ENCODE results near the gene ADAM10. TPM values are rescaled to one million over a fixed set of nuclear protein-coding genes. Genes with fewer than 3 reads are reported as not detected.

ADAM10 gene
- polyA plus RNA-seq, 3 donors, result 66.0 to 269 (median 149) TPM

GRCh38 chr15:58755350-58755749, 5.8 kb upstream of the ADAM10 start:
- Histone ChIP-seq H3K4me1 (ENCODE audit: control insufficient read depth in 1 of 2, insufficient read depth in 2 of 2, low read length in 2 of 2) (peaks cover 3% of the 10 kb centered on the region in 2 donors), H3K4me3 (replicated peaks in 1 of 3; ENCODE audit: low read depth in 2 of 3, low read length in 3 of 3) (no peak overlapping the region), H3K79me2 (ENCODE audit: insufficient read depth, low read length) (no peaks in the 10 kb centered on the region), H3K36me3 (replicated peaks in 1 of 2; ENCODE audit: control insufficient read depth in 1 of 2, insufficient read depth in 2 of 2, low read length in 2 of 2) (no peaks in the 10 kb centered on the region), H3K4me2 (replicated peaks; ENCODE audit: extremely low read depth, low read length, poor library complexity, severe bottlenecking) (no peak overlapping the region), H3K9me3 (replicated peaks in 1 of 2; ENCODE audit: control insufficient read depth in 1 of 2, insufficient read depth in 1 of 2, low read length in 2 of 2) (no peaks in the 10 kb centered on the region), H2AFZ (ENCODE audit: insufficient read depth, low read depth, low read length, poor library complexity, severe bottlenecking) (no peak overlapping the region), H3K27me3 (ENCODE audit: control insufficient read depth in 2 of 2, insufficient read depth in 2 of 2, low read length in 2 of 2) (no peaks in the 10 kb centered on the region), H3K9ac (ENCODE audit: insufficient read depth, low read length, poor library complexity, severe bottlenecking) (no peak overlapping the region), H3K27ac (ENCODE audit: low read depth in 1 of 2, low read length in 2 of 2) (no peak overlapping the region), H4K20me1 (ENCODE audit: insufficient read depth, low read length) (no peaks in the 10 kb centered on the region)
- H3K4me3 Mint-ChIP-seq, result no peak overlapping the region
- H3K27me3 Mint-ChIP-seq (ENCODE audit: low read depth in 3 of 3), result peaks cover 0 to 5% (median 2%) of the 10 kb centered on the region in 3 donors
- no peak for DNase-seq
- no peaks in the 10 kb centered on the region for H3K9me3 Mint-ChIP-seq
- H3K36me3 Mint-ChIP-seq, result no peaks in the 10 kb centered on the region
- peaks cover 7% of the 10 kb centered on the region for H3K4me1 Mint-ChIP-seq
- intact Hi-C loops (cut with micrococcal nuclease), result loop anchor here in 1 of 2 donors (10.0 kb wide), 1 partner anchor 179 kb away; the partner anchor contains the start of gene SLTM
- TF ChIP-seq CTCF (IDR thresholded peaks at IDR 0.05), result no peak
- WGBS (ENCODE audit: insufficient coverage), result no CpG with 5 or more reads among the region's 3 CpGs
- no peak overlapping the region for H3K27ac Mint-ChIP-seq

- TF ChIP-seq CTCF (IDR thresholded peaks at IDR 0.05), result no peak
- Histone ChIP-seq H3K9ac (ENCODE audit: insufficient read depth, low read length, poor library complexity, severe bottlenecking) (no peak overlapping the region), H3K27me3 (ENCODE audit: control insufficient read depth in 2 of 2, insufficient read depth in 2 of 2, low read length in 2 of 2) (no peaks in the 10 kb centered on the region), H3K9me3 (replicated peaks in 1 of 2; ENCODE audit: control insufficient read depth in 1 of 2, insufficient read depth in 1 of 2, low read length in 2 of 2) (no peaks in the 10 kb centered on the region), H3K4me3 (replicated peaks in 1 of 3; ENCODE audit: low read depth in 2 of 3, low read length in 3 of 3) (no peak overlapping the region), H3K79me2 (ENCODE audit: insufficient read depth, low read length) (peaks cover 19% of the 10 kb centered on the region), H3K36me3 (replicated peaks in 1 of 2; ENCODE audit: control insufficient read depth in 1 of 2, insufficient read depth in 2 of 2, low read length in 2 of 2) (no peaks in the 10 kb centered on the region), H3K4me1 (ENCODE audit: control insufficient read depth in 1 of 2, insufficient read depth in 2 of 2, low read length in 2 of 2) (peaks cover 10 to 13% of the 10 kb centered on the region in 2 donors), H3K4me2 (replicated peaks; ENCODE audit: extremely low read depth, low read length, poor library complexity, severe bottlenecking) (no peak overlapping the region), H4K20me1 (ENCODE audit: insufficient read depth, low read length) (peaks cover 11% of the 10 kb centered on the region), H3K27ac (ENCODE audit: low read depth in 1 of 2, low read length in 2 of 2) (no peak overlapping the region), H2AFZ (ENCODE audit: insufficient read depth, low read depth, low read length, poor library complexity, severe bottlenecking) (no peak overlapping the region)
- 71% methylated on average over 1 of the region's 3 CpGs for WGBS (ENCODE audit: insufficient coverage)
- H3K4me3 Mint-ChIP-seq, result no peak overlapping the region
- H3K9me3 Mint-ChIP-seq, result peaks cover 0 to 5% (median 0%) of the 10 kb centered on the region in 7 donors
- DNase-seq, result no peak
- peaks cover 14% of the 10 kb centered on the region for H3K4me1 Mint-ChIP-seq
- intact Hi-C loops (cut with micrococcal nuclease), result loop anchor here in 1 of 2 donors (10.0 kb wide), 1 partner anchor 182 kb away; the partner anchor contains the start of gene SLTM
- H3K27ac Mint-ChIP-seq, result no peak overlapping the region
- peaks cover 0 to 3% (median 0%) of the 10 kb centered on the region in 3 donors for H3K27me3 Mint-ChIP-seq (ENCODE audit: low read depth in 3 of 3)
- peaks cover 2% of the 10 kb centered on the region in 2 donors for H3K36me3 Mint-ChIP-seq
These were observed 3.2 kb upstream of the ADAM10 start for GRCh38 chr15:58752716-58753115.
